Activated T-cell treated with anti-CD3 and anti-CD28 coated beads for 48 hours (primary cell): Measurements from ENCODE around the gene HLF.

ENCODE experiments used
- DNase-seq: peaks from one replicate; pipeline ENCODE4 v3.0.0-alpha.2; 2020; ENCODE audit warnings: low read depth

HLF gene

GRCh38 chr17:55354941-55355340 lies 90.2 kb downstream of the HLF start:
- DNase-seq = no peak

GRCh38 chr17:55356434-55357328 lies 91.9 kb downstream of the HLF start:
- peak; percentile 52 for DNase-seq

- DNase-seq = no peak
Measured at GRCh38 chr17:55360971-55361370, 96.2 kb downstream of the HLF start.

- DNase-seq = no peak
Measured at GRCh38 chr17:55363033-55363432, 98.3 kb downstream of the HLF start.

GRCh38 chr17:55366020-55366481 lies 101.3 kb downstream of the HLF start:
- no peak for DNase-seq

GRCh38 chr17:55368706-55369105 lies 103.9 kb downstream of the HLF start:
- DNase-seq = no peak
